Right forelimb (tissue), 1 donor: ENCODE results near the gene SUGP2.
A peak's percentile ranks its signal among the peaks of the same experiment; 100 is the strongest.
"Not testable (repeated sequence)": the region's sequence is repeated elsewhere in the genome, so short reads cannot be mapped to it uniquely, and the experiment has no call there.

ENCODE experiments used
- DNase-seq: peaks from one replicate; pipeline ENCODE4 v3.0.0-alpha.2; 2018

SUGP2 gene

DNA sequence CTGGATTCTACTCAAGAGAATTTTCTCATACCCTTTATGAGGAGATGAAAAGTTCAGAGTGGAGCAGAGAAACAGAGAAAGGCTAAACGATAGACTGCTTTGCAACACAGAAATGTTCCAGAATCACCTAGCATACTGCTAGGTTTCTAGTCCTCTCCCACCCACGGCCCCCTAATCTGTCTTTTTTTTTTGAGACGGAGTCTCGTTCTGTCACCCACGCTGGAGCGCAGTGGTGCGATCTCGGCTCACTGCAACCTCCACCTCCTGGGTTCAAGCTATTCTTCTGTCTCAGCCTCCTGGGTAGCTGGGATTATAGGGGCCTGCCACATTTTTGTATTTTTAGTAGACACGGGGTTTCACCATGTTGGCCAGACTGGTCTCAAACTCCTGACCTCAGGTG is 4.8 kb downstream of the SUGP2 start:
- no peak for DNase-seq

DNA sequence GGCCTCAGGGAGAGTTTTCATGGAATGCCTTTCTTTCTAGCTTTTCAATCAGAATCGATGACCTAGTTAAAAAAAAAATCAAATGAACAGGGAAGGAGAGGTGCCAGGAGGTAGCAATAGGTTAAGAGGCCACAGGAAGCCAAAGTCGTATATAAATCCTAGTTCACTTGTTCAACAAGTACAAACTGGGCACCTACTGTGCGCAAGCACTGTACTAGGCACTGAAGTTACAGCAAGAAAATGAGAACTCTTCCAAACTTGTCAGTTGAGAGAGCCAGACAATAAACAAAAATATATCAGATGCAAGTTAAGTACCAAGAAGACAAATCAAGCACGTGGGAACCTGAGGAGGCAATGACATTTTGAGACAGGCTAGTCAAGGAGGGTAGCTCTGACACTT is 6.1 kb downstream of the SUGP2 start:
- DNase-seq, result no peak

DNA sequence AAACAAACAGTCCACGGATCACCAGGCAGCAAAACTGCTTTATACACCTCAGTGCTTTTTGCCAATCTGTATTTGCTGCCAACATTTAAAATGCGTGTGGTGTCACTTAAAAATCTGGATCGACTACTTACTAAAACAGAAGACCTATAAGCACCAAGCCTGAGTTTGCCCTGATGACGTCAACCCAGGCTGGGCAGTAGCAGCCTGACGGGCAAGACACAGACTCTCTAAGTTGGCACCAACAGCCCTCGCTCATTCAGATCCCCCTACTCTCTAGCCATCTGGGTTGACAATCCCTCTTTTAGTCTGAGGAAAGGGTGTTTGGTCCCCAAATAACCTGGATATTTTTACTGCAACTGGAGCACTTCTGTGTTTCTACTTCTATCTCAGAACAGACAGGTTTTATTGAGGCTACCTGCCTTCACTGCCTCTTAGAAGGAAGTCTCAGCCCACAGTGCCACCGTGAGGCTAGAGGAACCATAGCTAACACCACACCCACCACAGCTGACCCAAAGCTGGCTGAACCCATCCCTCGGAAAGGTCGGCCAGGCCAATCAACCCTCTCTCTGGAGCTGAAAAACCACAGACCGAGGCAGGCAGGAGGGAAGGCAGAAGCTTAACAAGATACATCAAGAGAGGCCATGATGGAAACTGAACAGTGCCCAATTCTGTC is 6.9 kb downstream of the SUGP2 start:
- no peak for DNase-seq

DNA sequence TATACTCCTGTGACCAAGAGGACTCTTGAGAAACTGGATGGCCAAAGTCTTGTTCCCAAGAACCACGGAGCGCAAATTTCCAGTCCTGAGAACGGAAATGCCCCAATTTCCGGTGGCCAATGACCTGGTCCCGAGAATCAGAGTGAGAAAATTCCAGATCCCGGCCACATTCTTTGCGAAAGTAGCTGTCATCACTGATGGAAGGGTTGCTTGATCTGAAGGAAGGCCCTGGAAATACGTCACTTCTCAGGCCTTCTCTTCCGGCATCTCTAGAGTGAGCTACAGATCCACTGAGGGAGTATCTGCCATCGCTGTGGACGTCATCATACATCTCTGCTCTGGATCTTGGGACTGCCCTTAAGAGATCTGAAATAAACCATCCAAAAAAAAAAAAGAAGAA is 7.5 kb downstream of the SUGP2 start:
- DNase-seq, result no peak

DNA sequence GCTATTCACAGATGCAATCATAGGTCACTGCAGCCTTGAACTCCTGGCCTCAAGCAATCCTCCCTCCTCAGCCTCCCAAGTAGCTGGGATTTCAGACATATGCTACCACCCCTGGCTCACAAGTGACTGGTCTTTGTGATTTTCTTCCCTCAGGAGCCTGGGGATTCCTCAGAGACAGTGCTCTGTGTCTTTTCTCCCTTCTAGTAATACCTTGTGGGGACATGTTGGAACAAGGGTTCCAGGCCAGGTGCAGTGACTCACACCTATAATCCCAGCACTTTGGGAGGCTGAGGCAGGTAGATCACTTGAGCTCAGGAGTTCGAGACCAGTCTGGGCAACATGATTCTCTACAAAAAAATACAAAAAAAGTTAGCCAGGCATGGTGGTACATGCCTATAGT is 9.9 kb downstream of the SUGP2 start:
- DNase-seq, result not testable (repeated sequence)

DNA sequence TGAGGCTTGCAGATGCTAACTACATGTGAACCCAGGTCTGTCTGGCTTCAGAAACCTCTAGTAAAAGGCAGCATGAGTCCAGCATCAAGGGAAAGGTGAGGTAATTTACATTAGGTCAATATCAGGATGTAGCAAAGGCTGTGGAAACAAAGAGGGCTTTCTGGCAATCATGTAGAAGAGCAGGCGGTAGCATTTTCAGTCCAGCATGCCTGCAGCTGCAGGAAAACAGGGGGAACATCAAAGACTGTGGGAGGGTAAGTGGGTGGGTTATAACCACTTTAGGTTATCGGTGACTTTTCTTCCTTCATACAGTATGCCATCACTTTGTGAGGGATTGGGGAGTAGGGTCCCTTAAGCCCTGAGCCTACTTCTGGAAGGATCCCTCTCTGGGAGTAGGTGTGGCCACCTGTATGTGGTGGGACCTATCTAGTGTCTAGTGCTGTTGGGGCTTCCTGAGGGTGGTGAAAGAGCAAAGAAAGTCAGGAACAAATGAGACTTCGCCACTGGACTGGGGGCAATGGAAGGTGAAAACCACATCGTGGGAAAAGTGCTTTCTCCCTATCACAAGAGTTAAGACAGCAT is 10.8 kb downstream of the SUGP2 start:
- no peak for DNase-seq

DNA sequence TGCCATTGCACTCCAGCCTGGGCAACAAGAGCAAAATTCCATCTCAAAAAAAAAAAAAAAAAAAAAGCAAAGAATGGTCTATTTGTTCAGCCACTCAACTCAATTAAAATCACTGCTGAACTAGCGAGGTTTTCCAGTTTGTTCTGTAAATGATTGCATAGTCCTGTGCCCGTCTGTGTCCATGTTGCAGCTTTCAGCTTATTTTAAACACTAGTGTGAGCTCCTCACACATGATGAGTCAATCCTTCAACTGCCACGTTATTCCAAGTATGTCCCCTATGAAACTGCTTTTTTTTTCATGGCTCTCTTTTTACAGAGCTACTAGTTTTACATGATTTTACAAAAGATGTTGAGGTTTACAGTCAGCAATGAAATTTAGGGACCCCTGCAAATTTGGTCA is 12.2 kb downstream of the SUGP2 start:
- peak; percentile 1 for DNase-seq

DNA sequence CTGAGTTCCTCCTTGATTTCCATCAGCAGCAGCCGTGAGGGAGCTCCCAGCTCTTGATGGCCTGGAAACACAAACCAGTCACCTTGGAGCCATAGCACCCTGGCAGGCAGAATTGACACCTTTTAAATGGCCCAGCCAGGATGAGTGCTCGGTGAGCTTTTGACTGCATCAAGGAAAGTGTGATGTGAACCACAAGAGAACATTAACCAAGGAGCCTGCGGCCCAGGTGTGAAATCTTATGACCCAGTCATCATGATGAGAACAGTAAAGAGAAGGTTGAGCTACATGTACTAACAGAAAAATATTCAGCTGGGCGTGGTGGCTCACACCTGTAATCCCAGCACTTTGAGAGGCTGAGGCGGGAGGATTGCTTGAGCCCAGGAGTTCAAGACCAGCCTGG is 22.8 kb downstream of the SUGP2 start:
- peak; percentile 24 for DNase-seq

DNA sequence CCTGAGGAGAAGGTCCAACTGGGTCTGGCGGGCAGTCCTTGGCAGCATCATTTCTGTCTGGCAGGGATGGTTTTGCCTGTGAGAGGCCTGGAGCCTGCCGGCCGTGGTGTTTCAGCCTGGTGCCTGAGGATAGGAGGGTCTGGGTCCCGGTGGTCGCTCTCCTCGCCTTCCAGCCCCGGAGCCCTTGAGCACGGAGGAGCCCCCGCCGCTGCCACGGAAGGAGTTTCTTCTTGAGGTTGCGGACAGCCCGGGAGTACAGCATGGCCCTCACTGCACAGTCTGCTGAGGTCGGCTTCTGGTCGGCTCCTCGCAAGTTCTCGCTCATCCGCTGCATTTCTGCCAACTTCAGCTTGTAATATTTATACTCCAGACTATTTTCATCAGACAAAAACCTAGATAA is 23.4 kb downstream of the SUGP2 start:
- DNase-seq, result peak; percentile 30

DNA sequence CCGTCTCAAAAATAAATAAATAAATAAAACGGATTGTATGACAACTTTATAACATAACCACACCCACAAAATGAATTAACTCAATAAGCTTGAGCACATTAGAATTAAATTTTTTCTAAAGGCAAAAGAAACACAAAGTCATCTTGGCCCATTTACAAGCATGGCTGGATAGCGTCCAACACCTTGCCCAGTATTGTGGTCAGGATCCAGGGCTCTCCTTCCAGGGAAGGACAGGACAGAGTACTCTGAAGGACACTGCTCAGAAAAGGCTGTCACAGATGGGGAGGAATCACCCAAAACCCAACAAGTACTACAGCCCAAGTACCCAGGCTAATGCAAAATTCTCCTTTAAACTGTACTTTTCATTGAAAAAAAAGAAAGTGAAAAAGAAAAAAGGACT is 27.1 kb downstream of the SUGP2 start:
- DNase-seq, result peak; percentile 15

DNA sequence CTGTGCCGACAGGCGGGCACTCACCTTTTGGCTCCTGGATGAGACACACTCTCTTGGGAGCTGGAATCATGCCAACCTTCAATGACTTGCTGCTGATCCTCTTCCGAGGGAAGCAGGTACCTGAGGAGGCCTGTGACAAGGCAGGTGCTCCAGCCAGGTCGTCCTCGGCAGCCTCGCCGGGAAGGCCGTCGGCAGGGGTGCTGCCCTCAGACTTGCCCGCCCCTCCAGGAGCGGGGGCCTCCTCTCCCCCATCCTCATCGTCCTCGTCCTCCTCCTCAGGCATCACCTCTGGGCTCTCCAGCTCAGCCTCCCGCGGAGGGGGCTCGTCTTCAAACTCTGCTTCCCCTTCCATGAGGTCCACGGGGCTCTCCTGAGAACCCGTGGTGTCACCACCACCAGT is 29.2 kb downstream of the SUGP2 start:
- DNase-seq, result peak; percentile 30

DNA sequence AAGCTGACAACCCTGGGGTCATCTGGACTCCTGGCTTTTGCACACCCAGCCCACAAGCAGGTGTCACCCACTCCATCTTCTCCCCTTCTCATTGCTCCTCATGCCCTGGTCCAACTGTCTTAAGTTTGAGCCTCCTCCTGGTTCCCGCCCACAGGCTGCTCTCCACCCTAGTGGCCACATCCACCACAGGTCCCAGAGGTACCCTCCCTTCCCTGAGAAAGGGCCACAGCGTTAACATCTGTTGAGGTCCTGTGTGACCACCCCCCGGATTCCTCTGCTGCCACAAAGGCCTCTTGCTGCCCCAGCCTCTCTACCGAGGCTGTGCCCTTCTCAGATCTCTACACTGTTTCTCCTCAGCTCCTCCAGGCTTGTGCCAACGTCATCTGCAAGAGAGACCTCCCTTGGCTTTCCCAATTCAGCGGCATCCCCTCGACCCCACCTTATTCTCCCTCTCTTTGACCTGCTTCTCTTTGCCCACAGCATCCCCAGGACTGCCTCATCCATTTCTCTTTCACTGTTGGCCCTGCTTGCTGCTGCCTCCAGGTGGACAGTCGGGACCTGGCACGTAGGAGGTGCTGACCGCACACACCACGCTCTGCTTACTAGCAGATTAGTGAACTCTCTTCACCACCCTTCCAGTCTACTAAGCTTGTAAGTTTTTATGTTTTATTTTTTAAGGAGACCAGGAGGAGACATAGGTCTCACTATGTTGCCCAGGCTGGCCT is 33.3 kb downstream of the SUGP2 start:
- no peak for DNase-seq

DNA sequence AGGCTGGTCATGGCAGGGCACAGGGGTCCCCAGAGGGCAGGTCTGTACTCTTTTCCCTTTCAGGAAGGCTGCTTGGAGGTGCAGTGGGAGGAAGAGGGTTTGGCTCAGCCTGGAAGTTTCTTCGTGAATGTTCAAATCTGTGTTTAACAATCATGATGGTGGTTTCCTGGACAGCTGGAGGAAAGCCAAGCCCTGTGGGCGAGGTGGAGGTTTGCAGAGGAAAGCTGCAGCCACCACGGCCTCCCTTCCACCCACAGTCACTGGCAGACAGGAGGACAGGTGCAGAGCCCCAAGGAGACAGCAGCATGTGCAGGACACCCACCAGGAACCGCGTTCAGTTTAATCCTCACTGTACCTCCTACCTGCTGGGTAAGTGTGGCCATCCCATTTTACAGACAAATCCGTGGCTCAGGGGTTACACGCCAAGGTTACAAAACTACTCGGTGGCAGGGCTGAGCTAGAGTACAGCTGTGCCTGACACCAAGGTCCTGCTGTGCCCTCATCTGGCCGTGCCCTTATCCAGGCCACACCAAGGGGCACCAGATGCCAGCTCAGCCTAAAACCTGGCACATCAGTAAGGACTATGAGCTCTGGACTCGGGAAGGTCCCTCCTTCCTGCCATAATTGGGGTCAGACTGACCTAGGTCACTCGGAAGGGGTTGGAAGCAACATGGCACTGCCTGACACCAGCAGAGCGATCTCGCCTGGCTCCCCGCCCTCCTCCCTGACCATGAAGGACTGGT is 34.1 kb downstream of the SUGP2 start:
- no peak for DNase-seq

DNA sequence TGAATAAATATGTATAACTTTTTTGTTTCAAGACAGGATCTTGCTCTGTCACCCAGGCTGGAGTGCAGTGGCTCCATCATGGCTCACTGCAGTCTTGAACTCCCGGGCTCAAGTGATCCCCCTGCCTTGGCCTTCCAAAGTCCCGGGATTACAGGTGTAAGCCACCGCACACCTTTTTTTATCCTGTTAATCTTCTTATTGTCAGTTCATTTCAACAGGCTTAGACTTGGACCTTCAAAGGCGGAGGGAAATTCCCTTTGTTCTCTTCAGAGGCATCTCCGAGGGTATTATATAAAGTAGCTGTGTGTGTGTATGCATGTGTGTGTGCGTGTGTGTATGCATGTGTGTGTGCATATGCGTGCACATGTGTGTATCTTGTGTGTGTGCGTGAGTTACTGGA is 35.0 kb downstream of the SUGP2 start:
- no peak for DNase-seq

DNA sequence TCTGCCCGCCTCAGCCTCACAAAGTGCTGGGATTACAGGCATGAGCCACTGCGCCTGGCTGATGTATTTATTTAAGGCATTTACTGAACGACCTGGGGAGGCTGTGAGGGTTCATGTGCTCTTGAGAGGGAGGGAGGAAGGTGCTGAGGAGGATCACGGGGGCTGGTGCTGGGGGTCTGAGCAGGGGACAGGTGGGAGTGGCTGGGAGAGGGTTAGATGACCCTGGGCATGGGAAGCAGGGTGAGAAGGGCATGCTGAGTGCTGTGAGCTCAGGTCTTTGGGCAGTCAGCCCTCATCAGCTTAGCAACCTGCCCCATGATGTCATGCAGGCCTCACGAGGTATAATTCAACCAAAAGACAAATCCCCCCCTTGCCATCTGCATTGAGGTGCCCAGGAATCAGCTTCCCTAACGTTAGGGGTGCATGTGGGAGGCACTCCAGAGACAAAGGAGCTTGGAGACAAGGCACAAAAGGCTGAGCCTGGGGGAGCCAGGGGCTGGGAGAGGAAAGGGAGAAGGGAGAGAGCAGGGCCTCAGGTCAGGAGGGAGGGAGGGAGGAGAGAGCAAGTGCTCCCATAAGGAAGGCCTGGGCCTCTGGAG is 36.4 kb downstream of the SUGP2 start:
- DNase-seq, result no peak

DNA sequence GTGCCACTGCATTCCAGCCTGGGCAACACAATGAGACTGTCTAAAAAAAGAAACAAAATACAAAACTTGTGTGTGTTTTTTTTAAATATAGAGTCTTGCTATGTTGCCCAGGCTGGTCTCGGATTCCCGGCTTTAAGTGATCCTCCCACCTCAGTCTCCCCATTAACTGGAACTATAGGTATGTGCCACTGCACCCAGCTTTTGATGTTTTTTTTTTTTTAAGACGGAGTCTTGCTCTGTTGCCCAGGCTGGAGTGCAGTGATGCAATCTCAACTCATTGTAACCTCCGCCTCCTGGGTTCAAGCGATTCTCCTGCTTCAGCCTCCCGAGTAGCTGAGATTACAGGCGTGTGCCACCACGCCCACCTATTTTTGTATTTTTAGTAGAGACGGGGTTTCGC is 37.0 kb downstream of the SUGP2 start:
- DNase-seq, result no peak

DNA sequence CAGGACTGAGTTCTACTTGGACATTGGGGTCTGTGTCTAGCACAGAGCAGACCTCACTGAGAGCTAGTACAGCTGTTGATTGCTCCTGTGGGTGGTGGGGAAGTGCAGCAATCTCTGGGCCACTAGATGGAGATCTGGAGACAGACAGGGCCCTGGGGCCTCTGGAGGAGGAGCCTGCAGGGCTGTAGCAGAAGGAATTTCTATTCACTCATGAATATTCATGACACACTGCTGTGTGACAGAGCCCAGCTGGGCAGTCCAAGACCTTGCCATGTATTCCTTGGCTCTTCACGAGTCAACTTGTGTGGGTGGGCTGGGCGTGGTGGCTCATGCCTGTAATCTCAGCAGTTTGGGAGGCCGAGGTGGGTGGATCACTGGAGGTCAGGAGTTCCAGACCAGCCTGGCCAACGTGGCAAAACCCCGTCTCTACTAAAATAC is 37.5 kb downstream of the SUGP2 start:
- DNase-seq, result no peak

DNA sequence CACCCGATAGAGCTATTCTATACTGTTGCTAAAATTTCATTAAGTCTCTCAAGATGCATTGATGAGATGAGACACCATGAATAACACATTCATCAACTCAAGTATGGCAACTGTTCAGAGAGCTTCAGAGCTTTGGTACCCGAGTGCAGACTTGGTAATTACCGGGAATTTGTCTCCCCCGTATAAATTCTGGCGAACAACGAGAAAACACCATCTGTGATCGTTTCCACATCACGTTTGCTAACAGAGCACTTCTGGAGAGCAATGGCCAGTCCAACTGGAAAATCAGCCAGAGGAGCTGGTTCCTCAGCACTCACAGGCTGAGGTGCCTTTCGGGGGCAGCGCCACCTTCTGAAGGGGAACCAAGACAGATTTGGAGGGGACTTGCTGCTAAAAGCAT is 40.2 kb downstream of the SUGP2 start:
- DNase-seq, result no peak

DNA sequence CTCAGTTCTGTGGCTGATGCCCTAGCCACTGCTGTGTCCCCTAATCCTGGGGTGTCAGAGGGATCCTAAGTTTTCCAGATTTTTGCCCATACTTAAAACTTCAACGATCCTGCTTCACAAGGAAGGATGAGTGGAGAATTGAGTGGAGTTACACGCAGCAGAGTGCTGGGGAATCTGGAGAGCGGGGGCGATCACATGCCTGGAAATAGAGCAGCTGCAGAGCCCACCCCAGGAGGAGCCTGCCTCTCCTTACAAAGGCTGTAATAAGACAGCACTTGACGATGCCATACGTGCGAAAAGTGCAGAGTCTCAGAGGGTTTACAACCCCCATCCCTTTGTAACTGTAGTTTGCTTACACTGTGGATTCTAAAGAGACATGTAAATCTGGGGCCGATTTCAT is 40.6 kb downstream of the SUGP2 start:
- DNase-seq, result no peak

DNA sequence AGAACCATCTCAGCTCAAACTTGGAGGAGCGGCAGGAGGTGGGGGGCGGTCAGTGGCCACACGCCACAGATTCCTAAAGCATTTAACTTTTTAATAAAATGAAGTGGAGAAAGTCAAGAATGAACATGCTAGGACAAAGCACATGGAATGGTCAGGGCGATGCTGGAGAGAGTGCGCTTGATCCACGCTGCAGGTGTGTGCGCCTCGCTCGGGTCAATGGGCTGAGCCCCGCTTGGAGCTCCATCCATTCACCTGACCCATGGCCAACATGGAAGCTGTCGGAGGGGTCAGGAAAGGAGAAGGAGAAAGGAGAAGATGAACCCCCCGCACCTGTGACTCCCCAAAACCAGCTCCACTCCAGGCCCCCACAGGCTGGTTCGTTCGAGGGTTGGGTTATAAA is 41.8 kb downstream of the SUGP2 start:
- DNase-seq, result no peak

DNA sequence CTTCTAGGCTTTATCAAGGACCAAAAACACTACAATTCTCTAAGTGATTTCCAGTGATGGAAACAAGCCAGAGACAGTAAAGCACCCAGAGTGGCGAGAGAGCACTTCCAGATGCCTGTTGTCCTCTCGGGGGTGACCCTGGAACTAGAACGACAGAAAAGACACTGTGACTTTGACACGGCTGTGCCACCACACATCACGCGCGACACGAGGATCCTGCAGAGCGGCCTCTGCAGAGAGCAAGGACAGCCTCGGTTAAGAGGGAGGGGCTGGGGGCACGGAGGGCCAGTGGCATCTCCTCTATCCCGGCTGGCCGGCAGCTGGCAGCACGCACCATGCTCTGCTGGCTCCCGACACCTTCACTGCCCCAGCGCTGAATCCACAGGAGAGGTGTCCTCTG is 42.3 kb downstream of the SUGP2 start:
- no peak for DNase-seq

DNA sequence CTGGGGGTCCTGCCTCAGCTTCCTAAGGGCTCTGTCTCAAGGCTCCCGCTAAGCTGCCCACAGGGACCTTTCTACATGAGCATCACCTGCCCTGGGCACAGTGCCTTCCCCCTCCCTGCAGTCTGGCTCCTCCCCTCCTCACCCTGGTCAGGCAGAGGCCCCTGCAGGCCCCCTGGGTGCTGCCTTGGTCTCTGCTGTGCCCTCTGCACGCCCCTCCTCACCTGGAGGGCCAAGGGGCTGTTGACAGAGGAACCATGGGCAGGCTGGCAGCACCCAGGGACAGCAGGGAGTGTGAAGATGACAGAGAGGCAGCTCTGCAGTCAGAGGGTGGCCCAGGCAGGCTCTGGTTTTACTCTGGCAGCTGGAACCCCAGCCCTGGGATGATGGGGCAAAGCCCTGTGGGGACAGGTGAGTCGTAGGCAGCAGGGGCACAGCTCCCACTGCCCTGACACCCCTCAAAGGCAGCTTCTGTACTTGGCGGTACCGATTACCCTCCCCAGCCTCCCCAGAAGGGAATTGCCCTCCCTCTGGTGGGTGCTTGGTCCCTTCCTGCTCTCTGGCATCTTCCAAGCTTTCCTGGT is 43.1 kb downstream of the SUGP2 start:
- no peak for DNase-seq

DNA sequence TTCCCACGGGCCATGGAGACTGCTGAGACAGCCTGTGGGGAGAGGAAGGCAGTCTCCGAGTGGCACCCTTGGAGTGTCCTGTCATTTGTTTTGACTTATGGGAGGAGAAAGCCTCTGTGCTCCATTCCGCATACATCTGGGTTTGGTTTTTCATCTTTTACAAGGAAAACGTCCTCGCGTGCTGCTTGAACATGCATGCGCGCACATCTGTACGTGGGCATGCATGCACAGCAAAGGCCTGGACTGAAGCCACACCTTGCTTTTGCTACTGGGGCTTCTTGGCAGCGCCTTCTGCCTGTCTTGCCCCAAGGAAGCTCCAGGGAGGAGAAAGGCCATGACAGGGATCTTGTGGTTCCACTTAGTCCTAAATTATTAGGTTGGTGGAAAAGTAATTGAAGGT is 44.0 kb downstream of the SUGP2 start:
- no peak for DNase-seq
